OCI-LY7 (cell line): ENCODE results near the gene TP53AIP1. TPM values are rescaled to one million over a fixed set of nuclear protein-coding genes. Genes with fewer than 3 reads are reported as not detected.

Source experiments
- BruUV-seq: library from RNA; stranded (reverse); fragments of 400-500 nt; replicated peaks from 2 replicates; lab custom pipeline; 2021; lab: Mats Ljungman, UMichigan
- CTCF ChIA-PET: fragments of 300-600 bp; sonication (Branson Sonifier 250); formaldehyde crosslinking; loops from one replicate; lab custom pipeline; 2022; ENCODE audit warnings: antibody characterized with exemption; ENCODE audit not compliant: unreplicated experiment; lab: Charles Lee
- POLR2A ChIA-PET: fragments of 300-600 bp; sonication (Branson Sonifier 250); formaldehyde crosslinking; loops from one replicate; lab custom pipeline; 2022; ENCODE audit warnings: antibody characterized with exemption; lab: Charles Lee
- DNase-seq: peaks from one replicate; pipeline ENCODE4 v3.0.0-alpha.2; 2015; ENCODE audit warnings: low spot score
- H2AFZ ChIP-seq: fragments of 200-600 bp; sonication (generic), shearing (Covaris generic); 2 replicates; pipeline ENCODE4 v1.6.1; 2014; ENCODE audit warnings: mild to moderate bottlenecking, antibody characterized with exemption, low read length, moderate library complexity
- H3K27ac ChIP-seq: fragments of 200-600 bp; sonication (generic); 2 replicates; pipeline ENCODE4 v1.5.1; 2014; ENCODE audit warnings: mixed run types, low read depth, mild to moderate bottlenecking, moderate library complexity, low read length, inconsistent platforms; ENCODE audit not compliant: poor library complexity, severe bottlenecking
- H3K36me3 ChIP-seq: fragments of 200-600 bp; sonication (generic); 2 replicates; pipeline ENCODE4 v1.6.1; 2014; ENCODE audit warnings: mild to moderate bottlenecking, antibody characterized with exemption, low read length, moderate library complexity, mixed read lengths; ENCODE audit not compliant: insufficient read depth
- H3K4me1 ChIP-seq: fragments of 200-600 bp; sonication (generic); 2 replicates; pipeline ENCODE4 v1.5.1; 2014; ENCODE audit warnings: mild to moderate bottlenecking, low read length; ENCODE audit not compliant: insufficient read depth, poor library complexity, severe bottlenecking
- H3K4me2 ChIP-seq: fragments of 200-600 bp; sonication (generic); 2 replicates; pipeline ENCODE4 v1.6.1; 2014; ENCODE audit warnings: mild to moderate bottlenecking, low read length
- H3K4me3 ChIP-seq: fragments of 200-600 bp; sonication (generic); 2 replicates; pipeline ENCODE4 v1.5.1; 2014; ENCODE audit warnings: mild to moderate bottlenecking, low read depth, low read length; ENCODE audit not compliant: poor library complexity, severe bottlenecking
- H3K79me2 ChIP-seq: fragments of 200-600 bp; sonication (generic); 2 replicates; pipeline ENCODE4 v1.6.1; 2016; ENCODE audit warnings: low read depth, mild to moderate bottlenecking, low read length, moderate library complexity, mixed read lengths; ENCODE audit not compliant: insufficient read depth
- H3K9me2 ChIP-seq: fragments of 200-600 bp; sonication (generic); 2 replicates; pipeline ENCODE4 v1.6.1; 2016; ENCODE audit warnings: mild to moderate bottlenecking, low read length, mixed read lengths; ENCODE audit not compliant: insufficient read depth
- H3K9me3 ChIP-seq: fragments of 200-600 bp; sonication (generic); 2 replicates; pipeline ENCODE4 v1.6.1; 2014; ENCODE audit warnings: mild to moderate bottlenecking, mixed run types, low read length, mixed read lengths
- H4K20me1 ChIP-seq: fragments of 200-600 bp; sonication (generic); 2 replicates; pipeline ENCODE4 v1.6.1; 2014; ENCODE audit warnings: mild to moderate bottlenecking, antibody characterized with exemption, low read length, moderate library complexity, mixed read lengths; ENCODE audit not compliant: insufficient read depth
- EZH2phosphoT487 ChIP-seq: fragments of 200-600 bp; sonication (generic); IDR thresholded peaks from 2 replicates; pipeline ENCODE4 v1.6.1; 2018; ENCODE audit warnings: low read depth, borderline replicate concordance, mild to moderate bottlenecking, mixed run types, antibody characterized with exemption, low read length, moderate library complexity, mixed read lengths
- intact Hi-C: fragments of 100-400 bp; cut with micrococcal nuclease; formaldehyde crosslinking; loops from one replicate; pipeline ENCODE4 v1.10.0; 2022; ENCODE audit not compliant: unreplicated experiment
- total RNA-seq, 2 experiments: library from RNA; depleted of rRNA in 1 of 2; stranded (reverse); fragments of >200 nt in 1 of 2; shearing (Covaris generic) in 1 of 2; gene quantifications; 2 replicates each; pipeline ENCODE4 v1.2.3, GENCODE V29; 2014 to 2022
- TF ChIP-seq, protein P1 (sequence below): fragments of 200-600 bp; sonication (generic); conservative IDR thresholded peaks from 2 replicates; pipeline ENCODE4 v1.5.1; 2014; ENCODE audit warnings: mild to moderate bottlenecking, antibody characterized with exemption, low read length, moderate library complexity, mixed read lengths

Gene TP53AIP1
- total RNA-seq, 2 experiments from 2014 or later: not detected

- Histone ChIP-seq H2AFZ (no peak overlapping the region), H3K79me2 (no peaks in the 10 kb centered on the region), H3K9me2 (no peaks in the 10 kb centered on the region), H3K27ac (no peak overlapping the region), H3K4me3 (no peak overlapping the region), H3K4me1 (no peaks in the 10 kb centered on the region), H4K20me1 (no peaks in the 10 kb centered on the region), H3K4me2 (no peak overlapping the region), H3K36me3 (no peaks in the 10 kb centered on the region), H3K9me3 (no peaks in the 10 kb centered on the region)
- ChIA-PET CTCF (no interaction called here), POLR2A (interaction anchor here (0.6 to 1.5 kb wide), 2 partner anchors 9 to 1512 kb away, joined by 3 to 5 read pairs; no protein-coding TSS in a partner anchor)
- intact Hi-C loops: no loop called here
- no peak for TF ChIP-seq EZH2phosphoT487
- TF ChIP-seq, protein P1, sequence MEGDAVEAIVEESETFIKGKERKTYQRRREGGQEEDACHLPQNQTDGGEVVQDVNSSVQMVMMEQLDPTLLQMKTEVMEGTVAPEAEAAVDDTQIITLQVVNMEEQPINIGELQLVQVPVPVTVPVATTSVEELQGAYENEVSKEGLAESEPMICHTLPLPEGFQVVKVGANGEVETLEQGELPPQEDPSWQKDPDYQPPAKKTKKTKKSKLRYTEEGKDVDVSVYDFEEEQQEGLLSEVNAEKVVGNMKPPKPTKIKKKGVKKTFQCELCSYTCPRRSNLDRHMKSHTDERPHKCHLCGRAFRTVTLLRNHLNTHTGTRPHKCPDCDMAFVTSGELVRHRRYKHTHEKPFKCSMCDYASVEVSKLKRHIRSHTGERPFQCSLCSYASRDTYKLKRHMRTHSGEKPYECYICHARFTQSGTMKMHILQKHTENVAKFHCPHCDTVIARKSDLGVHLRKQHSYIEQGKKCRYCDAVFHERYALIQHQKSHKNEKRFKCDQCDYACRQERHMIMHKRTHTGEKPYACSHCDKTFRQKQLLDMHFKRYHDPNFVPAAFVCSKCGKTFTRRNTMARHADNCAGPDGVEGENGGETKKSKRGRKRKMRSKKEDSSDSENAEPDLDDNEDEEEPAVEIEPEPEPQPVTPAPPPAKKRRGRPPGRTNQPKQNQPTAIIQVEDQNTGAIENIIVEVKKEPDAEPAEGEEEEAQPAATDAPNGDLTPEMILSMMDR: no peak
- BruUV-seq: no TSS peak
- no peak for DNase-seq
These were observed 2.5 kb downstream of the TP53AIP1 start for GRCh38 chr11:128940156-128940555.

DNA sequence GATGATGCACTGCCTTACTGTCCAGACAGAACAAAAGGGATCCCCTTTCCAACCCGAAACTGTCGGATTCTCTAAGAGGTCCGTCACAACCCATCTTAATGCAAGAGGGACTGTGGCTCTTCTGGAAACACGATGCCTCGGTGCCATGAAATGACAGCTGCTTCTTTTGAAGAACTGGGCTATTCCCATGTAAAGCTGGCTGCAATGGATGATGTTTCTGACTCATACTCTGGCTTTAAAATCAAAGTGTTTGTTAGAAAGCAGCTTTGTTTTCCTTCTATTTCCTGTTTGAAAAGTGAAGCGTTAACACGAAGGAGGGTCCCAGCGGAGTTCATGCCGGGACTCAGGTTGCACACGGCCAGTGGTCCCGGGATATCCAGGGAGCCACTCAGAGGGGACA, 3.1 kb downstream of the TP53AIP1 start:
- intact Hi-C loops: no loop called here
- no peaks in the 10 kb centered on the region for H3K9me3 ChIP-seq
- H3K4me1 ChIP-seq: no peaks in the 10 kb centered on the region
- no peak overlapping the region for H3K4me2 ChIP-seq
- no peak overlapping the region for H3K27ac ChIP-seq
- BruUV-seq: no TSS peak
- no peaks in the 10 kb centered on the region for H3K9me2 ChIP-seq
- ChIA-PET POLR2A (interaction anchor here (0.6 to 1.5 kb wide), 2 partner anchors 9 to 1264 kb away, joined by 3 read pairs; no protein-coding TSS in a partner anchor), CTCF (no interaction called here)
- H2AFZ ChIP-seq: no peak overlapping the region
- no peak for DNase-seq
- no peak overlapping the region for H3K4me3 ChIP-seq
- H4K20me1 ChIP-seq: no peaks in the 10 kb centered on the region
- no peaks in the 10 kb centered on the region for H3K36me3 ChIP-seq
- TF ChIP-seq, protein P1: no peak
- TF ChIP-seq EZH2phosphoT487: no peak
- H3K79me2 ChIP-seq: no peaks in the 10 kb centered on the region

DNA sequence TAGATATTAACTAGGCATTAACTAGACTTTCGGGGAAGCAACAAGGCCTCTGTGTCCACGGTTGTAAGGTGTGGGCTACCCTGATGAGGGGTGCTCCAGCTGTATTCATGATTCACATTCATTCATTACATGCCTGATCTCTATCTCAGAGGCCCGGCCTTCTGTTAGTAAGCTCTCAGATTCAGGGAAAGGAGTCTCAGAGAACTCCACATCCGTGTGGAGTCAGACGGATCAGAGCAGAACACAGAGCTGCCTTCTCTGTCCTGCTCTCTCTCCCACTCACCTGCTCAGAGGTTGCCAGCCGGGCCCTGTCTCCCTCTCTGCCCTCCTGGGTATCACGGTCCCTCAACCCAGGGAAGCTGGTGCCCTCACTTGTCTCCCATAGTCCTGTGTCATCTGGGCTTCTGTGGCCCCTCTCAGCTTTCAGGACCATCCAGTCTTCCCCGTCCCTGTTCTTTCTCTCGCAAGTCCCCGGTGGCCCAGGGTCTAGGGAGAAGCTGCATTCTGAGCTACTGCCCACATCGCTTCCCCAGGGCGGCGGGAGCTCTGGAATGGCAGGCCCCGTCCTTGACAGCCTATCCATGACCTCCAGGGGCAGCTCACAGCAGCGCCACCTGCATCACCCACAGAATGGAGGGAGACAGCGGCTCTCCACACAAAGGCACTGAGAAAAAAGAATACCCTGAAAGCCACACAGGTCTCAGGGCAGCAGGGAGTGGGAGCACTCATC, 4.3 kb downstream of the TP53AIP1 start:
- DNase-seq: no peak
- Histone ChIP-seq H3K27ac (no peak overlapping the region), H3K36me3 (no peaks in the 10 kb centered on the region), H3K9me3 (no peaks in the 10 kb centered on the region), H3K9me2 (no peaks in the 10 kb centered on the region), H4K20me1 (no peaks in the 10 kb centered on the region), H3K79me2 (no peaks in the 10 kb centered on the region), H3K4me2 (no peak overlapping the region), H3K4me1 (no peaks in the 10 kb centered on the region), H2AFZ (no peak overlapping the region), H3K4me3 (no peak overlapping the region)
- intact Hi-C loops: no loop called here
- TF ChIP-seq, protein P1: no peak
- TF ChIP-seq EZH2phosphoT487: no peak
- POLR2A ChIA-PET: no interaction called here
- CTCF ChIA-PET: no interaction called here
- no TSS peak for BruUV-seq
